CD4-positive, CD25-positive, alpha-beta regulatory T cell (primary cell): ENCODE measurements around the gene CCDC93. TPM values are rescaled to one million over a fixed set of nuclear protein-coding genes. Genes with fewer than 3 reads are reported as not detected.

ENCODE experiments used
- ATAC-seq, 2 donors: fragments of 150-1000 bp; cut with Tn5 transposase; one replicate each; pipeline ENCODE4 v1.10.0; 2021; ENCODE audit warnings: low read depth in 2 of 2, moderate number of reproducible peaks in 2 of 2, moderate library complexity in 1 of 2
- DNase-seq, 3 donors: peaks; one replicate each; pipeline versions ENCODE4 v3.0.0 to v3.0.0-alpha.2; 2012 to 2022; ENCODE audit warnings: mixed read lengths in 1 of 3
- H3K27ac ChIP-seq: one replicate; pipeline ENCODE4 v1.7.0; 2013; ENCODE audit warnings: mild to moderate bottlenecking, low read length; ENCODE audit not compliant: insufficient read depth, poor library complexity, severe bottlenecking
- H3K27me3 ChIP-seq: one replicate; pipeline ENCODE4 v1.7.0; 2013; ENCODE audit warnings: low read length; ENCODE audit not compliant: control insufficient read depth, insufficient read depth
- H3K36me3 ChIP-seq: one replicate; pipeline ENCODE4 v1.7.0; 2013; ENCODE audit warnings: mild to moderate bottlenecking, low read length, moderate library complexity; ENCODE audit not compliant: control insufficient read depth, insufficient read depth
- H3K4me1 ChIP-seq: 2 replicates; pipeline ENCODE4 v1.7.0; 2013; ENCODE audit warnings: mild to moderate bottlenecking, low read length; ENCODE audit not compliant: insufficient read depth, control insufficient read depth, poor library complexity, severe bottlenecking
- H3K4me3 ChIP-seq: one replicate; pipeline ENCODE4 v1.7.0; 2013; ENCODE audit warnings: low read depth, mild to moderate bottlenecking, low read length, moderate library complexity
- H3K9me3 ChIP-seq, 2 experiments: 1 replicate in 1 of 2; 2 replicates in 1 of 2; pipeline ENCODE4 v1.7.0; 2013; ENCODE audit warnings: low read length in 2 of 2, mild to moderate bottlenecking in 1 of 2, moderate library complexity in 1 of 2; ENCODE audit not compliant: control insufficient read depth in 2 of 2
- H3K27ac Mint-ChIP-seq, 3 donors: one replicate each; pipeline ENCODE4 v1.8.0; 2020 to 2022; ENCODE audit warnings: mild to moderate bottlenecking in 3 of 3, mixed read lengths in 3 of 3, moderate library complexity in 2 of 3
- H3K27me3 Mint-ChIP-seq: one replicate; pipeline ENCODE4 v1.8.0; 2022; ENCODE audit warnings: mild to moderate bottlenecking, mixed read lengths
- H3K36me3 Mint-ChIP-seq: one replicate; pipeline ENCODE4 v1.8.0; 2020; ENCODE audit warnings: mixed read lengths
- H3K4me1 Mint-ChIP-seq, 4 donors: one replicate each; pipeline ENCODE4 v1.8.0; 2020 to 2022; ENCODE audit warnings: mixed read lengths in 4 of 4, mild to moderate bottlenecking in 1 of 4
- H3K4me3 Mint-ChIP-seq, 4 donors: one replicate each; pipeline ENCODE4 v1.8.0; 2020 to 2022; ENCODE audit warnings: mild to moderate bottlenecking in 4 of 4, mixed read lengths in 4 of 4, moderate library complexity in 3 of 4
- H3K9me3 Mint-ChIP-seq, 7 donors: one replicate each; pipeline ENCODE4 v1.8.0; 2020 to 2022; ENCODE audit warnings: mixed read lengths in 7 of 7, mild to moderate bottlenecking in 3 of 7, moderate library complexity in 2 of 7
- polyA plus RNA-seq, 4 donors: library from polyadenylated mRNA; unstranded; fragments of 300-500 nt; fragmentation: Illumina TruSeq; gene quantifications; one replicate each; pipeline ENCODE4 v1.2.3, GENCODE V29; 2021
- total RNA-seq: library from RNA; stranded (reverse); gene quantifications from one replicate; pipeline ENCODE4 v1.2.3, GENCODE V29; 2022

CCDC93 gene, protein sequence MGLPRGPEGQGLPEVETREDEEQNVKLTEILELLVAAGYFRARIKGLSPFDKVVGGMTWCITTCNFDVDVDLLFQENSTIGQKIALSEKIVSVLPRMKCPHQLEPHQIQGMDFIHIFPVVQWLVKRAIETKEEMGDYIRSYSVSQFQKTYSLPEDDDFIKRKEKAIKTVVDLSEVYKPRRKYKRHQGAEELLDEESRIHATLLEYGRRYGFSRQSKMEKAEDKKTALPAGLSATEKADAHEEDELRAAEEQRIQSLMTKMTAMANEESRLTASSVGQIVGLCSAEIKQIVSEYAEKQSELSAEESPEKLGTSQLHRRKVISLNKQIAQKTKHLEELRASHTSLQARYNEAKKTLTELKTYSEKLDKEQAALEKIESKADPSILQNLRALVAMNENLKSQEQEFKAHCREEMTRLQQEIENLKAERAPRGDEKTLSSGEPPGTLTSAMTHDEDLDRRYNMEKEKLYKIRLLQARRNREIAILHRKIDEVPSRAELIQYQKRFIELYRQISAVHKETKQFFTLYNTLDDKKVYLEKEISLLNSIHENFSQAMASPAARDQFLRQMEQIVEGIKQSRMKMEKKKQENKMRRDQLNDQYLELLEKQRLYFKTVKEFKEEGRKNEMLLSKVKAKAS
- total RNA-seq (58.9 TPM), polyA plus RNA-seq (1 to 10 TPM; 4.6 to 7.9 (median 6.1) TPM)

GRCh38 chr2:118013724-118014491 lies at the start of gene CCDC93:
Gene CCDC93, minus strand, starts transcription at chr2:118014070. Its CDS starts 75 bp downstream, at chr2:118013995.
- Histone ChIP-seq H3K9me3 (no peaks in the 10 kb centered on the region), H3K4me3 (peak within 1 kb of the TSS; percentile 88), H3K4me1 (peaks cover 29% of the 10 kb centered on the region), H3K27ac (peak within 1 kb of the TSS; percentile 95), H3K27me3 (peaks cover 5% of the 10 kb centered on the region), H3K36me3 (peaks cover 3% of the 10 kb centered on the region)
- Mint-ChIP-seq H3K9me3 (peaks cover 0 to 1% (median 0%) of the 10 kb centered on the region in 7 donors), H3K27ac (peak within 1 kb of the TSS; percentile 88 to 93 (median 91)), H3K4me1 (peaks cover 18 to 56% (median 44%) of the 10 kb centered on the region in 4 donors), H3K27me3 (peaks cover 20% of the 10 kb centered on the region), H3K4me3 (peak within 1 kb of the TSS; percentile 94 to 99 (median 96)), H3K36me3 (no peaks in the 10 kb centered on the region)
- ATAC-seq (peak; percentile 85 to 86), DNase-seq (peak; percentile 83 to 90 (median 90))

DNA sequence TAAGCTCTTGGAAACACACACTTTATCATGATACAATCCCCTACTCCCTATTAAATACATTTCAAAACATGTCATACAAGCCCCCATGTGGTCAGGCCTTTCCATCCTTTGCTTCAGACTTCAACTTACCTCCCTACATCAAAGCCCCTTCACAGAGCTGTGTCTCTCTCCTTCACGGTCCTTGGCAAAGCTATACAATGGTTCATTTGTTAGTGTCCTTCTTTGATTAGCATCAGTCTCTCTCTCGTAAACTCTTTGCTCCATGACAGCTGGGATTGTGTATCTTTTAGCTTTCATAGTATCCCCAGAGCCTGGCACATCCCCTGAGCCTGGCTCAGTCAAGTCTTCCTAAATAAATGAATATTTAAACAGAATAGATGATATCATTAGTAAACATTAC lies 48.8 kb upstream of the CCDC93 start:
- no peak for DNase-seq
- no peak overlapping the region for H3K27ac Mint-ChIP-seq
- Histone ChIP-seq H3K4me3 (no peak overlapping the region), H3K27me3 (peaks cover 10% of the 10 kb centered on the region), H3K27ac (no peak overlapping the region), H3K36me3 (no peaks in the 10 kb centered on the region), H3K4me1 (no peaks in the 10 kb centered on the region), H3K9me3 (no peaks in the 10 kb centered on the region)
- no peaks in the 10 kb centered on the region for H3K36me3 Mint-ChIP-seq
- no peak for ATAC-seq
- peaks cover 0 to 3% (median 0%) of the 10 kb centered on the region in 7 donors for H3K9me3 Mint-ChIP-seq
- no peak overlapping the region for H3K4me3 Mint-ChIP-seq
- peaks cover 0 to 2% (median under 1%) of the 10 kb centered on the region in 4 donors for H3K4me1 Mint-ChIP-seq
- H3K27me3 Mint-ChIP-seq: peaks cover 20% of the 10 kb centered on the region

GRCh38 chr2:118062048-118062447 lies 48.2 kb upstream of the CCDC93 start:
- Mint-ChIP-seq H3K4me3 (no peak overlapping the region), H3K9me3 (peaks cover 0 to 3% (median 0%) of the 10 kb centered on the region in 7 donors), H3K27me3 (peaks cover 20% of the 10 kb centered on the region)

GRCh38 chr2:118061135-118061955 lies 47.5 kb upstream of the CCDC93 start:
- Mint-ChIP-seq H3K36me3 (no peaks in the 10 kb centered on the region), H3K27ac (peak overlapping the region in 1 of 3 donors; percentile 70), H3K27me3 (peaks cover 18% of the 10 kb centered on the region), H3K9me3 (peaks cover 0 to 3% (median 0%) of the 10 kb centered on the region in 7 donors), H3K4me1 (peaks cover 0 to 2% (median under 1%) of the 10 kb centered on the region in 4 donors), H3K4me3 (no peak overlapping the region)
- Histone ChIP-seq H3K27ac (no peak overlapping the region), H3K36me3 (no peaks in the 10 kb centered on the region), H3K4me3 (no peak overlapping the region), H3K27me3 (peaks cover 6% of the 10 kb centered on the region), H3K4me1 (no peaks in the 10 kb centered on the region), H3K9me3 (no peaks in the 10 kb centered on the region)
- no peak for DNase-seq
- ATAC-seq: no peak

More at GRCh38 chr2:118062048-118062447, 48.2 kb upstream of the CCDC93 start:
- H3K4me1 ChIP-seq: no peaks in the 10 kb centered on the region
- Mint-ChIP-seq H3K36me3 (no peaks in the 10 kb centered on the region), H3K4me1 (peaks cover 0 to 2% (median under 1%) of the 10 kb centered on the region in 4 donors), H3K27ac (no peak overlapping the region)
- H3K4me3 ChIP-seq: no peak overlapping the region
- no peak for ATAC-seq
- peaks cover 10% of the 10 kb centered on the region for H3K27me3 ChIP-seq
- no peaks in the 10 kb centered on the region for H3K9me3 ChIP-seq
- no peaks in the 10 kb centered on the region for H3K36me3 ChIP-seq
- no peak for DNase-seq
- H3K27ac ChIP-seq: no peak overlapping the region

- no peak overlapping the region for H3K27ac ChIP-seq
Observed at GRCh38 chr2:118059919-118060478, 46.1 kb upstream of the CCDC93 start.

GRCh38 chr2:118058951-118059350 lies 45.1 kb upstream of the CCDC93 start:
- Histone ChIP-seq H3K4me3 (no peak overlapping the region), H3K9me3 (no peaks in the 10 kb centered on the region), H3K27me3 (peaks cover 7% of the 10 kb centered on the region), H3K36me3 (no peaks in the 10 kb centered on the region), H3K27ac (no peak overlapping the region), H3K4me1 (no peaks in the 10 kb centered on the region)
- no peak overlapping the region for H3K27ac Mint-ChIP-seq
- H3K4me3 Mint-ChIP-seq: no peak overlapping the region
- H3K36me3 Mint-ChIP-seq: no peaks in the 10 kb centered on the region
- H3K4me1 Mint-ChIP-seq: peaks cover 0 to 2% (median under 1%) of the 10 kb centered on the region in 4 donors
- H3K27me3 Mint-ChIP-seq: peaks cover 25% of the 10 kb centered on the region
- peaks cover 0 to 3% (median 0%) of the 10 kb centered on the region in 7 donors for H3K9me3 Mint-ChIP-seq
- DNase-seq (no peak), ATAC-seq (no peak)

More at GRCh38 chr2:118059919-118060478, 46.1 kb upstream of the CCDC93 start:
- DNase-seq: no peak
- Histone ChIP-seq H3K36me3 (no peaks in the 10 kb centered on the region), H3K4me3 (no peak overlapping the region), H3K27me3 (peaks cover 9% of the 10 kb centered on the region), H3K9me3 (no peaks in the 10 kb centered on the region), H3K4me1 (no peaks in the 10 kb centered on the region)
- Mint-ChIP-seq H3K4me3 (no peak overlapping the region), H3K27ac (peak overlapping the region in 1 of 3 donors; percentile 67), H3K9me3 (peaks cover 0 to 3% (median 0%) of the 10 kb centered on the region in 7 donors), H3K4me1 (peaks cover 0 to 2% (median under 1%) of the 10 kb centered on the region in 4 donors), H3K27me3 (peaks cover 21% of the 10 kb centered on the region), H3K36me3 (no peaks in the 10 kb centered on the region)
- ATAC-seq: no peak
